Left ventricle myocardium inferior (tissue), 1 donor: ENCODE results near the gene HSP90AB1. TPM values are rescaled to one million over a fixed set of nuclear protein-coding genes. Genes with fewer than 3 reads are reported as not detected.
A peak's percentile ranks its signal among the peaks of the same experiment; 100 is the strongest.

Source experiments
- DNase-seq: peaks from one replicate; pipeline ENCODE4 v3.0.0-alpha.2; 2020
- H3K27ac ChIP-seq: fragments of 200-600 bp; replicated peaks from 2 replicates; pipeline ENCODE4 v1.8.0; 2021
- H3K27me3 ChIP-seq: fragments of 200-600 bp; 2 replicates; pipeline ENCODE4 v1.8.0; 2021; ENCODE audit warnings: low read depth
- H3K36me3 ChIP-seq: fragments of 200-600 bp; 2 replicates; pipeline ENCODE4 v1.8.0; 2021
- H3K4me1 ChIP-seq: fragments of 200-600 bp; 2 replicates; pipeline ENCODE4 v1.8.0; 2021
- H3K4me3 ChIP-seq: fragments of 200-600 bp; 2 replicates; pipeline ENCODE4 v1.8.0; 2021; ENCODE audit warnings: mild to moderate bottlenecking, moderate library complexity
- H3K9me3 ChIP-seq: fragments of 200-600 bp; replicated peaks from 2 replicates; pipeline ENCODE4 v1.8.0; 2021
- CTCF ChIP-seq: fragments of 200-600 bp; IDR thresholded peaks from 2 replicates; pipeline ENCODE4 v1.8.0; 2021; ENCODE audit warnings: antibody characterized with exemption, mild to moderate bottlenecking, borderline replicate concordance
- intact Hi-C: fragments of 100-400 bp; cut with micrococcal nuclease; formaldehyde crosslinking; loops from one replicate; pipeline ENCODE4 v1.11.0; 2022
- total RNA-seq: library from RNA; stranded (reverse); fragmentation: NEBNext Ultra II Directional; extraction: Animal tissue kit (Norgen Biotek cat#: 25700); gene quantifications from one replicate; pipeline ENCODE4 v1.2.1, GENCODE V29; 2021
- donor health status: DM: no; HTN: yes; CAD: no; lungs with severe emphysema.

The HSP90AB1 gene
- total RNA-seq, 1 donor from 2014 or later, result 786 TPM

DNA sequence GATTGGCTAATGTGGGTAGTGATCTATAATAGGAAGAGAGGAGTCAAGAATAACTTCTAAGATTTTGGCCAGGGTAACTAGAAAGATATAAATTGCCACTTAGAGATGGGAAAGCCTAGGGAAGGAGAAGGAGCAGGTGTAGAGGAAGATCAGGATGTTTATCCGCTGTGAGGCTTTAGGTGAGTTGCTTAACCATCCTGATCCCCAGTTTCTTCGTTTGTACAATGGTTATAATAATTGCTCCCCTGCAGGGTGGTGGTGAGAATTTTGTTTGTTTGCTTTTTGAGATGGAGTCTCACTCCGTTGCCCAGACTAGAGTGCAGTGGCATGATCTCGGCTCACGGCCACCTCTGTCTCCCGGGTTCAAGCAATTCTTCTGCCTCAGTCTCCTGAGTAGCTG, 32.6 kb upstream of the HSP90AB1 start:
- H3K4me3 ChIP-seq, result no peak overlapping the region
- H3K27ac ChIP-seq, result no peak overlapping the region
- DNase-seq, result no peak
- intact Hi-C loops, result no loop called here
- no peaks in the 10 kb centered on the region for H3K27me3 ChIP-seq
- H3K9me3 ChIP-seq, result no peaks in the 10 kb centered on the region
- H3K36me3 ChIP-seq, result no peaks in the 10 kb centered on the region
- no peak for TF ChIP-seq CTCF
- peaks cover 36% of the 10 kb centered on the region for H3K4me1 ChIP-seq

GRCh38 chr6:44216677-44217331, 30.1 kb upstream of the HSP90AB1 start, which contains the start of gene MYMX:
TSS of gene MYMX (plus strand) at chr6:44216926. CDS start at chr6:44217472, 546 bp downstream.
- peak within 1 kb of the TSS; percentile 22 for H3K4me3 ChIP-seq
- H3K36me3 ChIP-seq, result no peaks in the 10 kb centered on the region
- no peaks in the 10 kb centered on the region for H3K9me3 ChIP-seq
- peak within 1 kb of the TSS; percentile 98 for H3K27ac ChIP-seq
- DNase-seq, result peak; percentile 46
- TF ChIP-seq CTCF, result no peak
- peaks cover 61% of the 10 kb centered on the region for H3K4me1 ChIP-seq
- no peaks in the 10 kb centered on the region for H3K27me3 ChIP-seq
- intact Hi-C loops, result no loop called here

DNA sequence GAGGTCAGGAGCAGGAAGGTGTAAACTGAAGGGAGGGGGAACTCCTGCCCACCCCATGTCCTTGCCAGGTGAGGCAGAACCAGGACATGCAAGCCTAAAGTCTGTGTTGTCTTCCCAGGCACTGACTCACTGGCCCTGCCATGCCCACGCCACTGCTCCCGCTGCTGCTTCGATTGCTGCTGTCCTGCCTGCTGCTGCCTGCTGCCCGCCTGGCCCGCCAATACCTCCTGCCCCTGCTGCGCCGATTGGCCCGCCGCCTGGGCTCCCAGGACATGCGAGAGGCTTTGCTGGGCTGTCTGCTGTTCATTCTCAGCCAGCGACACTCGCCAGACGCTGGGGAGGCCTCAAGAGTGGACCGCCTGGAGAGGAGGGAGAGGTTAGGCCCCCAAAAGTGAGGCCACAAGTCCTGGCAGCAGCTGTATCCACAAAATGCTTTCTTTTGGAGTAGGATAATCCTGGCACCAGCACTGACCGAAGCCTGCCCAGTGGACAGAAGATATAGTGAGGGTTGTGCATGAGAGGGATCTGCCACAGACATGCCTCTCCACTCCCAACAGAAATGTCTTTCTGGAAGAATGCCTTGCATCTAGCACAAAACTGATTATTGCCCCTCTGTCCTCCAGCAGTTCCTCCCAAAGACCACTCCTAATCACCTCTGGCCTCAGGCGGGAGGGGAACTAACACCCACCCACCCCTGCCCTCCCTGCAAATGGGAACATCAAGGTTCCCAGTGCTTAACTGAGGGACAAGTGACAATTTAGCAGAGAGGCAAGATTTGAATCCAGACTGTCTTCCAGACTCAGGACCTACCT, 29.4 kb upstream of the HSP90AB1 start:
- DNase-seq, result peak; percentile 79
- intact Hi-C loops, result no loop called here
- Histone ChIP-seq H3K4me1 (peaks cover 68% of the 10 kb centered on the region), H3K4me3 (peak overlapping the region; percentile 22), H3K9me3 (no peaks in the 10 kb centered on the region), H3K27me3 (no peaks in the 10 kb centered on the region), H3K27ac (peak overlapping the region; percentile 98), H3K36me3 (no peaks in the 10 kb centered on the region)
- no peak for TF ChIP-seq CTCF

GRCh38 chr6:44219053-44219814, 27.7 kb upstream of the HSP90AB1 start:
- Histone ChIP-seq H3K27ac (peak overlapping the region; percentile 98), H3K27me3 (no peaks in the 10 kb centered on the region), H3K4me1 (peaks cover 83% of the 10 kb centered on the region), H3K9me3 (no peaks in the 10 kb centered on the region), H3K36me3 (no peaks in the 10 kb centered on the region), H3K4me3 (peak overlapping the region; percentile 75)
- intact Hi-C loops, result no loop called here
- DNase-seq, result peak; percentile 89
- TF ChIP-seq CTCF, result peak; percentile 19
